Measurements from ENCODE around the gene RAD17.
"Not testable (repeated sequence)": the region's sequence is repeated elsewhere in the genome, so short reads cannot be mapped to it uniquely, and the experiment has no call there.

RAD17 gene

DNA sequence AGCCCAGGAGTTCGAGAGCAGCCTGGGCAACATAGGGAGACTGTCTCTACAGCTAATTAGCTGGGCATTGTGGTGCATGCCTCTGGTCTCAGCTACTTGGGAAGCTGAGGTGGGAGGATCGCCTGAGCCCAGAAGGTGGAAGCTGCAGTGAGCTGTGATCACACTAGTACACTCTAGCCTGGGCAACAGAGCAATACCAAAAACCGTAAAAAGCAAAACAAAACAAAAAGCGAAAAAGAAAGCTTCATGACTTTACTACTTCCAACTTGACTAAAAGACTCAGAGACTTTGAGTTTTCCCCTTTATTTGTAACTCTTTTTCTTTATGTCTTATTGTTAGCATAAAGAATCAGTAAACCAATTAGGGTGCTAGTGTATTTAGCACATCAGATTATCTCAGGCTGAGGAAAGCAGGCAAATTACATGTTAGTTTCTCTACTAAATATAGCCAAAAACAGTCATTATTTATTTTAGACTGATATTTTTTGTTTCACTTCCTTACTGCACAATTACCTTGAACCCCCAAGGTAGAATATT, 5.4 kb downstream of the RAD17 start:
- DNase-seq: no peak

DNA sequence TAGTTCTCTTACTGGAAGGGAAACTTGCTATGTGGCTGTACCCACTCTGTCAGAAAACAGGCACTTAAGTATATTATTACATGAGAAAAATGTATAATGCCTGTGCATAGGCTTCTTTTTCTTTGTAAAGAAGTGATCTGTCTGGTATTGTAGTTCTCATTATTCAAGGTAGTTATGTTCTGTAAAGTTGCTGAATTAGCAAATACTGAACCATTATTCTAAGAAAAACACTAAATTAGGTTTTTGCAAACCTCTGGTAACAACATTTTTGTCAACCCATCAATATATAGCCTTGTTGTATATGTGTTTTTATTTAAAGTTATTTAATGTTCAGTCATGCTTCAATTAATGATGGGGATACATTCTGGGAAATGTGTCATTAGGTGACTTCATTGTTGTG, 8.8 kb downstream of the RAD17 start:
- DNase-seq: no peak

DNA sequence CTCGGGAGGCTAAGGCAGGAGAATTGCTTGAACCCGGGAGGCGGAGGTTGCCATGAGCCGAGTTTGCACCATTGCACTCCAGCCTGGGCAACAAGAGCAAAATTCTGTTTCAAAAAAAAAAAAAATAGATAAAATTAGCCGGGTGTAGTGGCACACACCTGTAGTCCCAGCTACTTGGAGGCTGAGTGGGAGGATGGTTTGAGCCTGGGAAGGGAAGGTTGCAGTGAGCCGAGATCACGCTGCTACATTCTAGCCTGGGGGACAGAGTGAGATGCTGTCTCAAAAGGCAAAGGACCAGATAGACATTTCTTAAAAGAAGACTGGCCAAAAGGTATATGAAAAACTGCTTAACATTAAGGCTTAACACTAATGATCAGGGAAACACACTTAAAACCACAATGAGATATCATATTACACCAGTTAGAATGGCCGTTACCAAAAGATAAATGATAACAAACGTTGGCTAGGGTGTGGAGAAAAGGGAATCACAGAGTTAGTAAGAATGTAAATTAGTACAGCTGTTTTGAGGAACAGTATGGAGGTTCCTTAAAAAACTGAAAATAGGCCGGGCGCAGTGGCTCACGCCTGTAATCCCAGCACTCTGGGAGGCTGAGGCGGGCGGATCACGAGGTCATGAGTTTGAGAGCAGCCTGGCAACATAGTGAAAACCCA, 35.2 kb downstream of the RAD17 start:
- no peak for DNase-seq

DNA sequence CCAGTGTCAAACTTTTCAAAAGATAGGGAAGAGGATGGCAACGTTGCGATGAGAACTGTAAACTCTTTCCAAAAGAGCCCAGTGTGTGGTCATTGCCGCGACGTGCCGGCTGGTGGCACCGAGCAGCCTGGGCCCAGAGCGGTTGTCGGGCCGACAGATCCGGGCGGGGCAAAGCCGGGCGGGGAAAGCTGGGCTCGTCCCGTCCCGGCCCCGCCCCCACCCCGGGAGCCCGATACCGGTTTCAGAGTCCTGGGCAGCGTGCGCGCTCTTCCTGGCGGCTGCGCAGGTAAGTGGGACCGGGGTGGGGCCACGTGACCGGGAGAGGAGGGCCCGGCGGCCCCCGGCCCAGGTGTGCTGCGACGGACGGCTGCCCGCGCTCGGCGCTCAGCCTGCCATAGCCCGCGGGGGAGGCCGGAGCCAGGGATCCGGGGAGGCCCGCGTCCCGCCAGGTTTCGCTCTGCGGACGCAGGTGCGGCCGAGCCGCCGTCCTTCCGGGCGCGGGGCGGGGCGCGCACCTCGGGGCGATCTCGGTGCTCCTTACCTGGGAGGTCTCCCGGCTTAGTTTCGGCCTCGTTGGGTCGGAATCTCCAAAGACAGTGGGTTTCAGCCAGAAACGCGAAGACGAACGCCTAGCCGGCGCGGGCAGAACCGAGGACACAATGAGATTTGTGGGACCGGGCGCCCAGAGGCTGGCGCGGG, 45.4 kb downstream of the RAD17 start, which contains the start of gene MARVELD2:
Gene MARVELD2, plus strand, starts transcription at position 232 of the 699 bp plus-strand sequence. CDS start 4,270 bp downstream, outside the sequence.
- DNase-seq: no peak

DNA sequence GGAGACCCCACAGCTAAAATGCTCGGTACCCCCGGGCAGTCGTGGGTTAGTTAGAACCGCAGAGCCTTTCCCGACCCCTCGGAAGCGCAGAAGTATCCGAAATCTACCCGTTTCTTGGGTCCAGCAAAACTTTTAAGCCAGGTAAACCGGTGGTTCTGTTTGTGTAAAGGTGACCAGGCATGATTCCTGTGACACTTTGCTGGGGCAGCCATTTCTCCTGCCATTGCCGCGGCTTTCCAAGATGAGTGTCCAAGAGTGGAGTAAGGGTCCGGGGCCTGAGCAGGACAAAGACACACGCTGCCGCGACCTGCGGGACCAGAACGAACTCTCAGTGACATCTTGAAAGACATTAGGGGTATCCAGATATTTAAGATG, 46.0 kb downstream of the RAD17 start:
- DNase-seq: no peak

DNA sequence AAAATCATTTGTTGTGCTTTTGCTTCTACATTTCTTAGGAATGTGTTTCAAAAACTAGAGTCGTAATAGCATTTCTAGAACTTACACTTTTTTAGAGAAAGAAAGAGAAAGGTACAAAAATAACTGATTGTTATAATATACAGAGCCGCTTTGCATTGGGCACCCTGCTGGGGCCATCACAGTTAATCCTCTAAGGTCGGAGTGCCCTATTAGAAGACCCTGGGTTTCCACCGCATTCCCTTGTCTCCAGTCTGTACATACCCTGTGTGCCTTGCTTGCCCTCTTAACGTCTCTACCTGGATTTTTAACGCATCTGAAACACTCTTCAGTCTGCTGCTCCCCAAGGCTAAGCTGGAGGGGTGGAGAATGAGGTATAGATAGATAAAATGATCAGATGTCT, 46.6 kb downstream of the RAD17 start:
- DNase-seq: no peak

DNA sequence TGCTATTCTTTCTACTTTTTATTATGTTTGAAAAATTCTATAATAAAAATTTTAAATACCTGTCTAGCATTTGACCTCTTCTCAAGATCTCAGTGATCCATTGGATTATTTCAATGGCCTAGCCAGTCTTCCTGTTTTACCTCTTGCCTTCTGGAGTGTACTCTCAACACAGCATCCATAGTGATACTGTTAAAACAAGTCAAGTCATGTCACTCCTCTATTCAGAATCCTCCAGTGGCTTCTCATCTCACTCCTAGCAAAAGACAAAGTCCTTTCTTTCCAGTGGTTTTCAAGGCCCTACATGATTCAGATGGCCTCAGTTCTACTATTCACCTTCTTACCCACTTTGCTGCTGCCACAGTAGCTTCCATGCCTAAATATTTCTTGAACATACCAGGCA, 47.1 kb downstream of the RAD17 start:
- no peak for DNase-seq

DNA sequence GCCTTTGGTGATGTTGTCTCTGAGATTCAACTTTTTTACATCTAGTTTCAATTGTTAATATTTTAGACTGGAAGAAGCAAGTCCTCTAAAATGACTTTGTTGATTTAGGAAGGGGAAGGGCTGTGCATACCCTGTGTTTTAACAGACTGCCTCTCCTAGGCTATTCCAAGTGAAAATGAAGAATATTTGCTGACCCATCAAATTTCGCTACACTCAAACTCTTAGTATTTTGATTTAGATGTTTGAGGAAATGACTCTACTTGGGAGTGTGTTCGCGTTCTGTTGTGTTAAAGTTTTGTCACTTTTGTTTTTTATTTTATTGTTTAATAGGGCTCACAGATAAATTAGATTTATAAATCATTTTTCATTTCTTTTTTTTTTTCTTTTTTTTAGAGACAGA, 48.9 kb downstream of the RAD17 start:
- DNase-seq: no peak

DNA sequence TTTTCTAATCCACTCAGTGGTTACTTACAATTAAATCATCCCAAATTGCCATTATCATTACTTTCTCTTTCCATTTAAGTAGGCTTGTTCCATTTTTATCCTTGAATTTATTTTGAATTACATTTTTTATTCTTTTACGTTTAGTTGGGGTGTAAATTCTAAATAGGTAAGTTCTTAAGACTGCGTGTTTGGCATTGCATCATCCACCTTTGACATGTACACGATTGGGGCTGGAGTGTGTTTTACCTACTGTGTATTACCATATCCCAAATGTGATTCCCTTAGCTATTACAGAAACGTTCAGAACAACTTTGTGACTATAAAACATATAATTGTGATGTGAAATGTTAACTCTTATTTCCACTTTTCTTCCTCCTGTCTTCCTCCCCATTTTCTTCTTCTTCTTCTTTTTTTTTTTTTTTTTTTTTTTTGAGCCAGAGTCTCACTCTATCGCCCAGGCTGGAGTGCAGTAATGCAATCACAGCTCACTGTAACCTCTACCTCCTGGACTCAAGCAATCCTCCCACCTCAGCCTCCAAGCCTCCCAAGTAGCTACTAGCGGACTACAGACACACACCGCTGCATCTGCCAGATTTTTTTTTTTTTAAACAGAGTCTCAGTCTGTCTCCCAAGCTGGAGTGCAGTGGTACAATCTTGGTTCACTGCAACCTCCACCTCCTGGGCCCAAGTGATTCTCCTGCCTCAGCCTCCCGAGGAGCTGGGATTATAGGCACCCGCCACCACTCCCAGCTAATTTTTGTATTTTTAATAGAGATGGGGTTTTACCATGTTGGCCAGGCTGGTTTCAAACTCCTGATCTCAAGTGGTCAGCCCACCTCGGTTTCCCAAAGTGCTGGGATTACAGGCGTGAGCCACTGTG, 62.0 kb downstream of the RAD17 start:
- DNase-seq: no peak

DNA sequence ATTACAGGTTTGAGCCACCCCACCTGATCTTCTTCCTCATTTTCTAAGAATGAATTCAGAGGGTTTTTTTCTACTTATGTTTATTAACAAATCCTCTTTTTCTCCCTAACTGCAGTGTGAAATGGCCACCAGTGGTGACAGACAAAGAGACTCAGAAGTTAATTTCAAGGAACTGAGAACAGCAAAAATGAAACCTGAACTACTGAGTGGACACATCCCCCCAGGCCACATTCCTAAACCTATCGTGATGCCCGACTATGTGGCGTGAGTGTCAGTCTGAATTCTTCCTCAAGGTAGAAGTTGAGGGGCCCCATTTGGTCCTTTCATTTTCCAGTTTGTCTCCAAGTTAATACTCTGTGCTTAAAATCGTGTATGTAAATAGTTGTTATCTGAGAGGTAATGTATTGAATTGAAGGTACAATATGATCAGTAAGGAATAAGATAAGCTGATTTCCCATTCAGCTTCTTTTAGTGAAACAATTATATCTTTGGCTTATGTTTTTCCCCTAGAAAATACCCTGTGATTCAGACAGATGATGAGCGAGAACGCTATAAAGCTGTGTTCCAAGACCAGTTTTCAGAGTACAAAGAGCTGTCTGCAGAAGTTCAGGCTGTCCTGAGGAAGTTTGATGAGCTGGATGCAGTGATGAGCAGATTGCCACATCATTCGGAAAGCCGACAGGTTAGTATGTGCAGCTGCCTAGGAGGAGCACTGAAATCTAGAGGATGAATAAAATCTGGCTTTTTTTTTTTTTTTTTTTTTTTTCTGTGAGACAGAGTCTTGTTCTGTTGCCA, 63.0 kb downstream of the RAD17 start:
- no peak for DNase-seq

DNA sequence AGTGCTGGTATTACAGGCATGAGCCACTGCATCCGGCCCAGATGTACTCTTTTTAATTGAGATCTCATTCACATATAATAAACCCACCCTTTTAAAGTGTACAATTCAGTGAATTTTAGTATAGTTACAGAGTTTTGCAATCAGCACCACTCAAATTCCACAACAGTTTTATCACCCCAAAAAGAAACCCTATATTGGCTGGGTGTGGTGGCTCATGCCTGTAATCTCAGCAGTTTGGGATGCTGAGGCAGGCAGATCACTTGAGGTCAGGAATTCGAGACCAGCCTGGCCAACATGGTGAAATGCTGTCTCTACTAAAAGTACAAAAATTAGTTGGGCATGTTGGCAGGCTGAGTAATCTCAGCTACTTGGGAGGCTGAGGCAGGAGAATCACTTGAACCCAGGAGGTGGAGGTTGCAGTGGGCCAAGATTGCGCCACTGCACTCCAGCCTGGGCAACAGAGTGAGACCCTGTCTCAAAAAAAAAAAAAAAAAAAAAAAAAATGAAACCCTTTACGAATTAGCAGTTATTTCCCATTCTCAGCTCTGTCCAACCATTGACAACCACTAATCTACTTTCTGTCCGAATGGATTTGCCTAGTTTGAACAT, 65.8 kb downstream of the RAD17 start:
- not testable (repeated sequence) for DNase-seq

DNA sequence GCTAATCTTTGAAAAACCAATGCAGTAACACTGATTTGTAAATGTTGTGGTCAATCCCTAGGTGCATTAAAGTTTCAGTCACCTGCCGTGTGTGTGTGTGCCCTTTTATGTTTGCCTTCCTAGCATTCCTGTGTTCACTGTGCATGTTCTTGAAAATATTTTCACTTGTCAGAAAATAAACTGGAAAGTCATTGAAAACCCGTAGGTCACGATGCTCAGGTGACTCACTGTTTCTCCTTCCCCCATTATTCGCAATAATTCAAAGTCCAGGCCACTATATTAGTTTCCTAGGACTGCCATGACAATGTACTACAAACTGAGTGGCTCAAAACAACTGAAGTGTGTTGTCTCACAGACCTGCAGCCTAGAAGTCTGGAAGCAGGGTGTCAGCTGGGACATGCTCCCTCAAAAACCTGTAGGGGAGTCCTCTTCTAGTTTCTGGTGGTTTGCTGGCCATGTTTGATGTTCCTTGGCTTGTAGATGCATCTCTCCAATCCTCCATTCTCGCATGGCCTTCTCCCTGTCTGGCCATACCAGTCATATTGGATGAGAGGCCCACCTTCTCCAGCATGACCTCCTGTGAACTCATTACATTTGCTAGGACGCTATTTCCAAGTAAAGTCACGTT, 74.6 kb downstream of the RAD17 start:
- DNase-seq: no peak

DNA sequence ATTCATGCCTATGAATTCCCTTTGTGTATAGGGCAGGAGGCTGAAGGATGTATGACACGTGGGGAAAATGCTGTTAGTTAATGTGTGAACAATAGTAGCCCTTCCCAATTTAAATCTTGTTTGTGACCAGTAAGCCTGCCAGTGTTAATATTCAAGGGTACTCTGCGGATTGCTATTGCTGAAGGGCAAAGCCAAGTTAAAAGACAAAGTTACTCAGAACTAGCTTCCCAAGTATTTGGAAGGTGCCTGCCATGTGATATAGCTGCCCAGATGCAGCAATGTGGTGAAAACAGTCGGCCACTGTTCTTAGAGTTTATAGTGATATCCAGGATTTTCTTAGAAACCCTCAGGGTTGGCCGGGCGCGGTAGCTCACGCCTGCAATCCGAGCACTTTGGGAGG, 79.9 kb downstream of the RAD17 start:
- DNase-seq: no peak

DNA sequence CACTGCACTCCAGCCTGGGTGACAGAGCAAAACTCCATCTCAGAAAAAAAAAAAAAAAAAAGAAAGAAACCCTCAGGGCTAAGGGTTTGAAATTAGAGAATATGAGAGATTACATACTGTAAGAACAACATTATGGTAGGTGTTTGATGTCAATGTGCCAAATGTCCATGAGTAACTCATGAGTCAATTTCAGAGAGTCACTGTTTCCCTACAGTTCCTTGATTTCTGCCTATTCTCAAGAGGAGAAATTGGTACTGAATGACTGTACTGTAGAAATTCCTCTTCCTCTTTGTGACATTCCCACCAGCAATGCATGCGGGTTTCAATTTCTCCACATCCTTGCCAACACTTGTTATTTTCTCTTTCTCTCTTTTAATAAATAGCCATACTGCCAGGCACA, 80.5 kb downstream of the RAD17 start:
- no peak for DNase-seq

DNA sequence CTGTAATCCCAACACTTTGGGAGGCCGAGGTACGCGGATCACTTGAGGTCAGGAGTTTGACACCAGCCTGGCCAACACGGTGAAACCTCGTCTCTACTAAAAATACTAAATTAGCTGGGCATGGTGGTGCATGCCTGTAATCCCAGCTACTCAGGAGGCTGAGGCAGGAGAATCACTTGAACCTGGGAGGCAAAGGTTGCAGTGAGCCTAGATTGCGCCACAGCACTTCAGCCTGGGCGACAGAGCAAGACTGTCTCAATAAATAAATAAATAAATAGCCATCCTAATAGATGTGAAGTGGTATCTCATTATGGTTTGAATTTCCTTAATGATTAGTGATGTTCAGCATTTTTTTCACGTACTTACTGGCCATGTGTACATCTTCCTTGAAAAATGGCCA, 80.9 kb downstream of the RAD17 start:
- DNase-seq: not testable (repeated sequence)

DNA sequence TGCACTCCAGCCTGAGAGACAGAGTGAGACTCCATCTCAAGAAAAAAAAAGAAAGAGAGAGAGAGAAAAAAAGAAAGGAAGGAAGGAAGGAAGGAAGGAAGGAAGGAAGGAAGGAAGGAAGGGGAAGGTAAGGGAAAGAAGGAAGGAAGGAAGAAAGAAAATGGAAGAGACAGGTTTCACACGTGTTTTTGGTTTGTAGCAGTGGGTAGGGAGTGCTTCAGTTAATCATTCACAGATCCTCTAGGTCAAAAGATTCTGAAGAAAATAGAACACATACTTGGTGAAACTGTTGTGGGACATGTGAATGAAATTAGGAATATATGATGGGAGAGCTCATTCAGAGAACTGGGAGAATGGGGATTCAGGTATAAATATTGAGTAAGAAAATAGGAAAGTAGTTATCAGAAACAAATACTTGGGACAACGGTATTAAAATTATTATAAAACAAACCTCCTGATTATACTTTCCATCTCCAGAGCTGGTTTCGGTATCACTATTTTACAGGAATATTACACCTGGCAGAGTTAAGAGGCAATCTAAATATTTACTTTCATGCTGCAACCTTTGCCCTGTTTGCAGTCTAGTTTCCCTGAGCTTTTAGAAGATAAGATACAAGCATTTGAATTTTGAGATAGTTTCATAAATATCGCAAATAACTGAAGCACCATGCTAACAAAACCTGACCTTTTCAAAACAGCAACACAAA, 82.5 kb downstream of the RAD17 start:
- no peak for DNase-seq

DNA sequence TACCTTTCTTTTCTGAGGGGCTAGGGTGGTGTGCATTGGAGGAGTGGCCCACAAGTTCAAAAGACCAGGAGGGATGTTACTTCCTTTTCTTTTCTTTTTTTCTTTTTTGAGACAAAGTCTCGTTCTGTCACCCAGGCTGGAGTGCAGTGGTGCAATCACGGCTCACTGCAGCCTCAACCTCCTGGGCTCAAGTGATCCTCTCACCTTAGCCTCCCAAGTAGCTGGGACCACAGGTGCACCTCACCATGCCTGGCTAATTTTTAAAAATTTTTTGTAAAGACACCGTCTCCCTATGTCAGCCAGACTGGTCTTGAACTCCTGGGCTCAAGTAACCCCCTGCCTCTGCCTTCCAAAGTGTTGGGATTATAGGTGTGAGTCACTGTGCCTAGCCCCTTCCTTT, 83.9 kb downstream of the RAD17 start:
- not testable (repeated sequence) for DNase-seq

DNA sequence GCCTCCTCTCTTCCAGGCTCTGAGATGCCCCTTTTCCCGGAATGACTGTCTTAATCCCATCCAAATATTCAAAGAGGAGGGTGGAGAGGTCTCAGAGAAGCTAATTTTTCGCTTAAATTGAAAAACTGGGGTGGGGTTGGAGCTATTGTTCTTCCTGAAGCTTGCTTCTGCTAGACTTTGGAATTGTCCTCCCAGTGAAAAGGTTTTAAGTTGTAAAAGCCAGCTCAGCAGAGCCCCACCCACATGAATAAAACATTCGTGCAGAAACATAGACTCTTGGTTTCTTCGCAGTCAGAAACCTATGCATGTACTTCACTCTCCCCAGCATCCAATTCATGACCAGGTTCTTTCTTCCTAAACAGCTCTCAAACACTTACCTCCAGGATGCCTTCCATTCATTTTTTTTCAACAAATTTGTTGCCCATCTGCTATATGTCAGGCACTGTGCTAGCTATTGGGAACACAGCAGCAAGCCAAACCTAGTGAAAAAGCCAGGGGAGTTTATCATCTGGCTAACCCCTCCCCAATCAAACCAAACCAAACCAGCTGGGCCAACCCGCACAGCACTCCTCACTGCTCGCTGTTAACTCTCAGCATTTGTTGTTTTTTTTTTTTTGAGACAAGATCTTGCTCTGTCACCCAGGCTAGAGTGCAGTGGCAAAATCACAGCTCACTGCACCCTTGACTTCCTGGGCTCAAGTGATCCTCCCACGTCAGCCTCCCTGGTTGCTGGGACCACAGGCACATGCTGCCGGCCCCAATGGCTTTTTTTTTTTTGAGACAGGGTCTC, 85.0 kb downstream of the RAD17 start:
- DNase-seq: no peak

DNA sequence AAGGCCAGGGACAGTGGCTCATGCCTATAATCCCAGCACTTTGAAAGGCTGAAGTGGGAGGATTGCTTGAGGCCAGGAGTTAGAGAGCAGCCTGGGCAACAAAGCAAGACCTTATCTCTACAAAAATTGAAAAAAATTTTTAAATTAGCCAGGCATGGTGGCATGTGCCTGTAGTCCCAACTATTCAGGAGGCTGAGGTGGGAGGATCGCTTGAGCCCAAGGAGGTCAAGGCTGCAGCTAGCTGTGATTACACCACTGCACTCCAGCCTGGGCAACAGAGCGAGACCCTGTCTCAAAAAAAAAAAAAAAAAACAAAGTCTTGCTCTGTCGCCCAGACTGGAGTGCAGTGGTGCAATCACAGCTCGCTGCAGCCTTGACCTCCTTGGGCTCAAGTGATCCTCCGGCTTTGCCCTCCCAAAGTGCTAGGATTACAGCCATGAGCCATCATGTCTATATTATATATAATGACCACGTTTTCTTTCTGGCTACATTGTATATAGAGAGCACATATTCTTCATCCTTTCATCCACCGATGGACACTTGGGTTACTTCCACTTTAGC, 85.9 kb downstream of the RAD17 start:
- not testable (repeated sequence) for DNase-seq

DNA sequence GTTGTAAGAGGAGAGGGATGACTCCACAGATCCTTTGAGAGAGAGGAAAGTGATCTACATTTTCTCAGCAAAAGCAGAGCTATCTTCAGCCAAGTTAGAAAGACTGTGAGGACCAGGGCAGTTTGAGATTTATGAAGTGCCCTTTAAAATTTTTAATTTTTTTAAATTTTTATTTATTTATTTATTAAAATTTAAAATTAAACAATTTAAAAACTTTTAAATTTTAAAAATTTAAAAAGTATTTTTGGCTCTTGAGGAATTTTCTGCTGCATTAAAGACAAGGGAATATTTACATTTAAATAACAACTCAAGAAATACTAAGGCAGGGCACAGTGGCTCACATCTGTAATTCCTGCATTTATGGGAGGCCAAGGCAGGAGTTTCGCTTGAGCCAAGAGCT, 92.6 kb downstream of the RAD17 start:
- DNase-seq: no peak

All from activated naive CD4-positive, alpha-beta T cell (primary cell).